HG02943 (cell line): ENCODE results near the gene CDKAL1.
"Not testable (repeated sequence)": the region's sequence is repeated elsewhere in the genome, so short reads cannot be mapped to it uniquely, and the experiment has no call there.

Experiments
- ATAC-seq: cut with Tn5 transposase; IDR thresholded peaks from one replicate; pipeline ENCODE4 v1.9.1; 2021; ENCODE audit warnings: mild to moderate bottlenecking, low read depth, moderate library complexity; ENCODE audit not compliant: unreplicated experiment

CDKAL1 gene

GRCh38 chr6:20817806-20818320 is 283.6 kb downstream of the CDKAL1 start:
- ATAC-seq: no peak

GRCh38 chr6:20819774-20820400 is 285.6 kb downstream of the CDKAL1 start:
- no peak for ATAC-seq

GRCh38 chr6:20826378-20826777 is 292.1 kb downstream of the CDKAL1 start:
- ATAC-seq: no peak

GRCh38 chr6:20827798-20828197 is 293.5 kb downstream of the CDKAL1 start:
- no peak for ATAC-seq

- ATAC-seq: no peak
Observed at GRCh38 chr6:20830576-20830975, 296.3 kb downstream of the CDKAL1 start.

GRCh38 chr6:20831251-20831650 is 297.0 kb downstream of the CDKAL1 start:
- not testable (repeated sequence) for ATAC-seq

GRCh38 chr6:20833881-20834515 is 299.7 kb downstream of the CDKAL1 start:
- ATAC-seq: no peak

- no peak for ATAC-seq
Observed at GRCh38 chr6:20835315-20836010, 301.2 kb downstream of the CDKAL1 start.

- ATAC-seq: no peak
Observed at GRCh38 chr6:20837189-20837588, 302.9 kb downstream of the CDKAL1 start.

- ATAC-seq: no peak
Observed at GRCh38 chr6:20838113-20838512, 303.9 kb downstream of the CDKAL1 start.

GRCh38 chr6:20839630-20840029 is 305.4 kb downstream of the CDKAL1 start:
- ATAC-seq: no peak

GRCh38 chr6:20840675-20841074 is 306.4 kb downstream of the CDKAL1 start:
- ATAC-seq: no peak

- no peak for ATAC-seq
Observed at GRCh38 chr6:20841806-20842205, 307.5 kb downstream of the CDKAL1 start.

- ATAC-seq: no peak
Observed at GRCh38 chr6:20845592-20845991, 311.3 kb downstream of the CDKAL1 start.

GRCh38 chr6:20846602-20847028 is 312.4 kb downstream of the CDKAL1 start:
- ATAC-seq: no peak

- no peak for ATAC-seq
Observed at GRCh38 chr6:20847904-20848303, 313.6 kb downstream of the CDKAL1 start.

GRCh38 chr6:20850686-20851416 is 316.6 kb downstream of the CDKAL1 start:
- ATAC-seq: no peak

GRCh38 chr6:20851795-20852194 is 317.5 kb downstream of the CDKAL1 start:
- ATAC-seq: no peak

- no peak for ATAC-seq
Observed at GRCh38 chr6:20853828-20854227, 319.6 kb downstream of the CDKAL1 start.

GRCh38 chr6:20856681-20857288 is 322.5 kb downstream of the CDKAL1 start:
- no peak for ATAC-seq
